H1 (cell line): Measurements from ENCODE around the gene DAPK1. TPM values are rescaled to one million over a fixed set of nuclear protein-coding genes. Genes with fewer than 3 reads are reported as not detected.

ENCODE experiments used
- CHD1 ChIP-seq: IDR thresholded peaks from 2 replicates; pipeline ENCODE4 v1.6.1; 2012; ENCODE audit warnings: low read depth, low read length, improper control_type of control experiment
- E2F6 ChIP-seq: IDR thresholded peaks from 2 replicates; pipeline ENCODE4 v1.6.1; 2012; ENCODE audit warnings: inconsistent platforms
- JUND ChIP-seq: IDR thresholded peaks from 2 replicates; pipeline ENCODE4 v1.6.1; 2011; ENCODE audit warnings: mild to moderate bottlenecking, improper control_type of control experiment, low read length
- MAX ChIP-seq: IDR thresholded peaks from 2 replicates; pipeline ENCODE4 v1.6.1; 2012; ENCODE audit warnings: inconsistent platforms
- SIN3A ChIP-seq, 2 experiments: IDR thresholded peaks in 1 of 2; conservative IDR thresholded peaks in 1 of 2; 2 replicates each; pipeline ENCODE4 v1.6.1; 2011 to 2012; ENCODE audit warnings: low read length in 2 of 2, improper control_type of control experiment in 1 of 2, low read depth in 1 of 2, mild to moderate bottlenecking in 1 of 2
- USF2 ChIP-seq: IDR thresholded peaks from 2 replicates; pipeline ENCODE4 v1.6.1; 2011; ENCODE audit warnings: low read length, improper control_type of control experiment
- polyA plus RNA-seq, 7 experiments: library from polyadenylated mRNA; depleted of rRNA in 3 of 7; stranded (reverse) in 5 of 7; unstranded in 2 of 7; fragments of >200 nt in 5 of 7; fragments of 200-250 nt in 2 of 7; gene quantifications; 1 replicate in 5 of 7; 2 replicates in 1 of 7; 4 replicates in 1 of 7; pipeline versions ENCODE4 v1.2.1 to v1.2.3, GENCODE V29; 2011 to 2013; ENCODE audit warnings: missing spikeins in 2 of 7, mixed read lengths in 2 of 7
- total RNA-seq: library from RNA; stranded (reverse); fragmentation: NEBNext Ultra II Directional; extraction: Animal tissue kit (Norgen Biotek cat#: 25700); gene quantifications from 2 replicates; pipeline ENCODE4 v1.2.1, GENCODE V29; 2021

The DAPK1 gene
- total and polyA plus RNA-seq, 2 of the 8 experiments (the other 6 are each of a cell fraction or from before 2014, with no cell fraction given): 62.4 to 131 TPM

- TF ChIP-seq USF2 (no peak), SIN3A (conservative IDR thresholded peaks at IDR 0.05 in 1 of 2, IDR thresholded peaks at IDR 0.05 in 1 of 2; ENCODE audit: low read depth in 1 of 2, low read length in 2 of 2) (no peak), E2F6 (no peak), CHD1 (no peak), MAX (no peak), JUND (no peak)
Measured at GRCh38 chr9:87708546-87708945, 210.9 kb downstream of the DAPK1 start (continued).
